ENCODE measurements around the gene CRYBG1. TPM values are rescaled to one million over a fixed set of nuclear protein-coding genes. Genes with fewer than 3 reads are reported as not detected.

The CRYBG1 gene
- total RNA-seq, 3 donors from 2014 or later, result 26.6 to 93.0 (median 86.4) TPM

DNA sequence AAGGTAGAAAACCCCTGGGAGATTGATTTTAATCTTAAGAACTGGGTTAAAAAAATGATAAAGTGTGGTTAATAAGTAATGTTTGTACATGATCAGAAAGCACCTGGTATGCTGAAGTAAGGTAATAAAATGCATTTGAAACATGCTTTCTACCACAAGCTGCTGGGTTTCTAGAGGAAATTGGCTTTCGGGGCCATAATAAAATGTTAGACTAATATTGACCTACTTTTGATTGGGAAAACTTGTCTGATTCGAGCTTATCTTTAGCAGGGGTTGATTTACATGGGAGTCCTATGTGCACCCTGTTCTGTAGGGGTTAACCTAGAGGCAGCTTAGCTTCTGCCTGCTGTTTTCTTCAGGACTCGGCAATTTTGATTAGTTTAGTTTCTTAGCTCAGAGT, 50.5 kb downstream of the CRYBG1 start:
- Histone ChIP-seq H3K9me3 (no peaks in the 10 kb centered on the region), H3K4me1 (ENCODE audit: low read depth) (peaks cover 5% of the 10 kb centered on the region), H3K36me3 (ENCODE audit: low read depth) (no peaks in the 10 kb centered on the region), H3K4me3 (no peak overlapping the region)
- intact Hi-C loops (cut with DNase I, micrococcal nuclease), result no loop called here
- DNase-seq, result no peak
- TF ChIP-seq, protein P1, sequence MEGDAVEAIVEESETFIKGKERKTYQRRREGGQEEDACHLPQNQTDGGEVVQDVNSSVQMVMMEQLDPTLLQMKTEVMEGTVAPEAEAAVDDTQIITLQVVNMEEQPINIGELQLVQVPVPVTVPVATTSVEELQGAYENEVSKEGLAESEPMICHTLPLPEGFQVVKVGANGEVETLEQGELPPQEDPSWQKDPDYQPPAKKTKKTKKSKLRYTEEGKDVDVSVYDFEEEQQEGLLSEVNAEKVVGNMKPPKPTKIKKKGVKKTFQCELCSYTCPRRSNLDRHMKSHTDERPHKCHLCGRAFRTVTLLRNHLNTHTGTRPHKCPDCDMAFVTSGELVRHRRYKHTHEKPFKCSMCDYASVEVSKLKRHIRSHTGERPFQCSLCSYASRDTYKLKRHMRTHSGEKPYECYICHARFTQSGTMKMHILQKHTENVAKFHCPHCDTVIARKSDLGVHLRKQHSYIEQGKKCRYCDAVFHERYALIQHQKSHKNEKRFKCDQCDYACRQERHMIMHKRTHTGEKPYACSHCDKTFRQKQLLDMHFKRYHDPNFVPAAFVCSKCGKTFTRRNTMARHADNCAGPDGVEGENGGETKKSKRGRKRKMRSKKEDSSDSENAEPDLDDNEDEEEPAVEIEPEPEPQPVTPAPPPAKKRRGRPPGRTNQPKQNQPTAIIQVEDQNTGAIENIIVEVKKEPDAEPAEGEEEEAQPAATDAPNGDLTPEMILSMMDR (IDR thresholded peaks at IDR 0.05), result no peak
- ATAC-seq, result peak; percentile 86

GRCh38 chr6:106411643-106412200, 51.2 kb downstream of the CRYBG1 start:
- peak in 2 of 3 donors; percentile 25 to 31 for DNase-seq
- Histone ChIP-seq H3K4me1 (ENCODE audit: low read depth) (peaks cover 5% of the 10 kb centered on the region), H3K9me3 (no peaks in the 10 kb centered on the region), H3K4me3 (no peak overlapping the region), H3K36me3 (ENCODE audit: low read depth) (no peaks in the 10 kb centered on the region)
- TF ChIP-seq, protein P1 (IDR thresholded peaks at IDR 0.05), result no peak
- intact Hi-C loops (cut with DNase I, micrococcal nuclease), result no loop called here
- ATAC-seq, result peak; percentile 88

DNA sequence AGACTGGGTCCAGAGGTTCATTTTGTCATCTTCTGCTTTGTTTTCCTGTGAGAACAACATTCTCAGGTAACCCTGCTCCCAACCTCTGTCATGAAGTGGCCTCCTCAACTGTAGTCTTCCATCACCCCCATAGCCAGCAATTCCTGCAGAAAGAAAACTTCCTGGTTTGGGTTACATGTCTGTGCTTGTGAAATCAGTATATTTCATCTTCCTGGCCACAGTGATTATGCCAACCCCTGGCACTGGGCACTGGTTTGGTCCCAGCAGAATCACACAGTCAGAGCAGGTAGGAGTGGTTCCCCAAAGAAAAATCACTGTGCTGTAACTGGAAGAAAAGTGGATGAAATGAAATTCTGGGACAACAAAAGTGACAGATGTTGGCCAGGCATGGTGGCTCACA, 52.5 kb downstream of the CRYBG1 start:
- no peak for ATAC-seq
- no peaks in the 10 kb centered on the region for H3K9me3 ChIP-seq
- TF ChIP-seq, protein P1 (IDR thresholded peaks at IDR 0.05), result no peak

DNA sequence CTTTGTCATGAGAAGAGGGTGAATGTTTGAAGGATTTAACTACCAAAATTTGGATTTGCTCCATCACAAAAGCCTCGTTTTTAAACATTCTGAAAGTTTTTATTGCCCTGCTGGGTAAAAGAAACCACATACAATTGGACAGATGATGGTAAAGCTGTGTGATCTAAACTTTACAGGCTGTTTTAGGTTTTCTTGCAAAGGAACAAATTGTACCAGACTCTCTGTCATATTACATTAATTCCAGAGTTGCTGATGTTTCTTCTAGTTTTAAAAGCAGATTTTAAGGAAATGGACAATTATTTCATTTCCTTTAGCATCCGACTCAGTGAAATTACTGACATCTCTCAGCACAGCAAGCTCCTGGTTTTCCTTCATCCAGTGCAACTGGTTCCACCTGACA, 53.2 kb downstream of the CRYBG1 start:
- no peak for ATAC-seq
- Histone ChIP-seq H3K36me3 (ENCODE audit: low read depth) (no peaks in the 10 kb centered on the region), H3K4me1 (ENCODE audit: low read depth) (peaks cover 5% of the 10 kb centered on the region), H3K4me3 (no peak overlapping the region), H3K9me3 (no peaks in the 10 kb centered on the region)
- no peak for DNase-seq
- intact Hi-C loops (cut with DNase I, micrococcal nuclease), result no loop called here
- TF ChIP-seq, protein P1 (IDR thresholded peaks at IDR 0.05), result no peak

More for the DNA sequence above, 52.5 kb downstream of the CRYBG1 start:
- no peak overlapping the region for H3K4me3 ChIP-seq
- peaks cover 5% of the 10 kb centered on the region for H3K4me1 ChIP-seq (ENCODE audit: low read depth)
- no peaks in the 10 kb centered on the region for H3K36me3 ChIP-seq (ENCODE audit: low read depth)
- DNase-seq, result no peak
- intact Hi-C loops (cut with DNase I, micrococcal nuclease), result no loop called here

DNA sequence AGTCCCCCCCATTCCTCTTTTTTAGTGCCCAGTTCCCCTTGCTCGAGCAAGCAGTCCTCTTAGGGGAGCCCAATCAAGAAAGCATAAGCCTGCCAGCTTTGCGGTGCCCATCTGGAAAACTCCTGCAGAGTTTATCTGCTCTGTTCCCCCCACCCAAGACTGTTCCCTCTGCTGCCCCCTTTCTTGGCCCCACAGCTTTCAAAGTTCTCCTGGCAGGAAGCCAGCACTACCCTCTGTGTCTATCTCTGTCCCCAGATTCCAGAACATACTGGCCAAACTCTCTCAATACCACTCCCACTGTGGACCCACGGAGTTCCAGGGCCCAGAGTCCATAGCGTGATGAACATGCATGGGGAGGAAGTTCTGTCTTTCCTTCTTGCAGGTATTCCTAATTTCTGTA, 55.4 kb downstream of the CRYBG1 start:
- Histone ChIP-seq H3K4me3 (no peak overlapping the region), H3K4me1 (ENCODE audit: low read depth) (peaks cover 7% of the 10 kb centered on the region), H3K9me3 (no peaks in the 10 kb centered on the region), H3K36me3 (ENCODE audit: low read depth) (no peaks in the 10 kb centered on the region)
- TF ChIP-seq, protein P1 (IDR thresholded peaks at IDR 0.05), result no peak
- ATAC-seq (no peak), DNase-seq (no peak)
- intact Hi-C loops (cut with DNase I, micrococcal nuclease), result no loop called here

All from mucosa of descending colon (tissue), 3 donors.